Retinal pigment epithelial cell (primary cell): ENCODE measurements around the gene PPP1R14C.

Experiments
- DNase-seq: peaks from one replicate; pipeline ENCODE4 v3.0.0-alpha.2; 2010; ENCODE audit warnings: low read depth
- H3K4me3 ChIP-seq: 2 replicates; pipeline ENCODE4 v1.5.1; 2011; ENCODE audit warnings: mild to moderate bottlenecking, low read length, control low read depth, moderate library complexity
- TF ChIP-seq, protein P1 (sequence below): conservative IDR thresholded peaks from 2 replicates; pipeline ENCODE4 v1.5.1; 2011; ENCODE audit warnings: low read depth, low read length, control low read depth, inconsistent platforms

Gene PPP1R14C

DNA sequence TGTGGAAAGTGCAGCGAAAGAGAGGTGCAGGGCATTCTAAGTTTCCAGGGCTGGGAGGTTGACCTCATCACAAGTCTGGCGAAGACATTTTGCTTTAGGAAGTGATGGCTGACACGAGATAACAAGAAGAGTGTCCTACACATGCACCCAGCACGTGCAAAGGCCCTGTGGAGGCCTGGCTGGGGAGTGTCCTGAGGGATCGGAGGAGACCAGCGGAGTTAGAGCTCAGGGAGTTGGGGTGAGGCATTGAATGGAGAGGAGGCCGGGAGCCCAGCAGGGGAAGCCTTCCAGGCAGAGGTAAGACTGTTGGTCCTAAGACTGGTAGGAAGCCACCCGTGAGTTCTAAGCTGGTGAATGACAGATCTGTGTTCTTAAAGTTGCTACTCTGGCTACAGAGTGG is 58.4 kb downstream of the PPP1R14C start:
- H3K4me3 ChIP-seq, result no peak overlapping the region
- DNase-seq, result no peak
- TF ChIP-seq, protein P1, sequence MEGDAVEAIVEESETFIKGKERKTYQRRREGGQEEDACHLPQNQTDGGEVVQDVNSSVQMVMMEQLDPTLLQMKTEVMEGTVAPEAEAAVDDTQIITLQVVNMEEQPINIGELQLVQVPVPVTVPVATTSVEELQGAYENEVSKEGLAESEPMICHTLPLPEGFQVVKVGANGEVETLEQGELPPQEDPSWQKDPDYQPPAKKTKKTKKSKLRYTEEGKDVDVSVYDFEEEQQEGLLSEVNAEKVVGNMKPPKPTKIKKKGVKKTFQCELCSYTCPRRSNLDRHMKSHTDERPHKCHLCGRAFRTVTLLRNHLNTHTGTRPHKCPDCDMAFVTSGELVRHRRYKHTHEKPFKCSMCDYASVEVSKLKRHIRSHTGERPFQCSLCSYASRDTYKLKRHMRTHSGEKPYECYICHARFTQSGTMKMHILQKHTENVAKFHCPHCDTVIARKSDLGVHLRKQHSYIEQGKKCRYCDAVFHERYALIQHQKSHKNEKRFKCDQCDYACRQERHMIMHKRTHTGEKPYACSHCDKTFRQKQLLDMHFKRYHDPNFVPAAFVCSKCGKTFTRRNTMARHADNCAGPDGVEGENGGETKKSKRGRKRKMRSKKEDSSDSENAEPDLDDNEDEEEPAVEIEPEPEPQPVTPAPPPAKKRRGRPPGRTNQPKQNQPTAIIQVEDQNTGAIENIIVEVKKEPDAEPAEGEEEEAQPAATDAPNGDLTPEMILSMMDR, result no peak

DNA sequence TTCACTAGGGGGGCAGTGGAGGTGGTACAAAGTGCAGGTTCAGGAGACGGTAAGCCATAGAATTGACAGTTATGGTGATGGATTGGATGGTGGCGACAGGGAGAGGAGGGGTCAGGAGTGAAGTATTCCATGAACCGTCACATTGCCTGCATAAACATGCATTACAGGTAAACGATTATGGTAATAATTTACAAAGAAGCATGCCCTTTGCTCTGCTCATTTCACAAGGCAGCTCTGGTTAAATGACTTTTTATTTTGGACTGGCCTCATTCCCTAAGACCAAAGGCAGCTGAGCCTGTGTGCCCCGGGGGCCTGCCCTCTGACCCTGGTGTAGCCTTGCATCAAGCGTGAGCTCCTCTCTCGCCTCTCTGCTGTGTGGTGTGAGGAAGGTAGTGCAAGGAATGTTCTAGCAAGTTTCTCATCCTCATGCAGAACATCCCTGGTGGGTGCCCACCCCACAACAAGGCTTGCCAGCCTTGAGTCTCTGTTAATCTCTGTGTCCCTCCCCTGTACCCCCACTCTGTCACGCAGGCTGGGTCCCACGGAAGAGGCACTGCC is 59.0 kb downstream of the PPP1R14C start:
- DNase-seq, result no peak
- TF ChIP-seq, protein P1, result no peak
- H3K4me3 ChIP-seq, result no peak overlapping the region

DNA sequence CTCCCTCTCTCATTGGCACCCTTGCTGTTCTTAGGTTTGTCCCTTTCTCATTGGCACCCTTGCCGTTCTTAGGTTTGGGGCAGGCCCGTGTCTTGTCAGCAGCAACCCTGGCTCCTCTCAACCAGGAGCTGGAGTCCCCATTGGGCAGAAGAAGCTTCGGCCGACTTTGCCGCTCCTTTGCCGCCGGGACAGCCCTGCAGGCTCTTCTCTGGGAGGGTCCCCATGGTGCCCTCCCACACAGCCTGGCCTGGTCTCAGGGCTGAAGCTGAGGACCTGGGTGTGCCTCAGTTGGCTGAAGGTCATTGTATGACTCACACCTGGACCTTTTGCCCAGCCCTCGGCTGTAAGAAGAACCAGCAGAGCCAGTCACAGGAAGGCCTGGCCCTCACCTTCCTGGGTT is 59.6 kb downstream of the PPP1R14C start:
- no peak overlapping the region for H3K4me3 ChIP-seq
- TF ChIP-seq, protein P1, result no peak
- no peak for DNase-seq

DNA sequence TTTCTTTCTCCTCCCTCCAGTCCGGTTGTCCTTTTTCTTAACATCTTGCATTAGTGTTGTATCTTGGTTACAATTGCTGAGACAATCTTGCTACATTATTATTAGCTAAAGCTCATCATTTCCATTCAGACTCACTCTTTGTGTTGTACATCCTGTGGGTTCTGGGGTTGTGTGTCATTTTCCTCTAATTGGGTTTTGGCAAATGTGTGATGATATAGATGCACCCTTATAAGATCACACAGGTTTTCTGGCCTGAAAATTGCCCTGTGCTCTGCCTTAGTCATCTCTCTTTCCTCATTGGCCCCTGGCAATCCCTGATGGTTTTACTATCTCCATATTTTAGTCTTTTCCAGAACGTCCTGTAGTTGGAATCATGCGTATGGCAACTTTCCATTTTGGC is 60.1 kb downstream of the PPP1R14C start:
- no peak for DNase-seq
- TF ChIP-seq, protein P1, result no peak
- H3K4me3 ChIP-seq, result no peak overlapping the region

DNA sequence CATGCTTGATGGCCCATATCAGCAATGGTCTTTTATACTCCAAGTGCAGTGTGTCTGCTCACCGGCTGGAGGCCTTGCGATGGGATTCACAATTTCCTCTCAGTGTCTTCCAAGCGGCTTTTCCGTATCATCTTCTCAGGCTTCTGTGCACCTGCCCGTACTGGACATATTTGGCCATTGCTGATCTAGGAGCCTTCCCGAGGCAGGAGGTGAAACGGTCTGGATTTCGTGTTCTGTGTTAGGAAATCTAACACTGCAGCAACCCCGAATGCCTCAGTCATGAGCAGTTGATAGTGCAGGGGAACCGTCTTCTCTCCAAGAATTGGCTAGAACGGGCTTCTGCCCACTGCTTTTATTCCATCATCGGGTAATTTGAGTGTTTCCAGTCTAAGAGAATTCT is 60.5 kb downstream of the PPP1R14C start:
- TF ChIP-seq, protein P1, result no peak
- DNase-seq, result no peak
- H3K4me3 ChIP-seq, result no peak overlapping the region

DNA sequence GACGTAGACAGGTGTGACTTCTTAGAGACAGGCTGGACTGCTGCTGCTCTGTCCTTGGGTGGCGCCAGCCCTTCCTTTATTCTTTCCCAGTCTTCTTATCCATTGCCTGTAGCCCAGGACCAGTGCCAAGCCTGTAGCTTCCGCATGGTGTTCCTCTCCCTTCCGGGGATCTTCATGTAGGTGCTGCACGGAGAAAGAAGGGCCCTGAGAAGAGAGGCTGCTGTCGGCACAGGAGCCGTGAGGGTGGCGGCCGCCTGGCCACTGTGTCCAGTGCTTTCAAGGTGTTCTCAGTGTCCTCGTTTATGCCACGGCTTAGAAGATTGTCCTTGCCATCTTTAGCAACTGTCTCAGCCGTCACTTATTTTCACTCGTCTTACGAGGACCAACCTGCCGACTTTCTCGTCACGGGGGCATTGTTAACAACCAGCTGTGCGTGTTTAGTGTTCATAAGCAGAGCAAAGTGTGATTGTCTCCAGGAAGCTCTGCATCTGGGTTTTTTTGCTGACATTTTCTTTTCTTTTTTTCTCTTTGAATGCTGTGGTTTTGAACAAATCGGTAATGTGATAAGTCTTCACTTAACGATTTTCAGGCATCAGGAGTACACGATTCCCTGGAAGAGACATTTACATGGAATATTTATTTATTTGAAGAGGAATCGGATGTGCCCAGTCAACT is 61.2 kb downstream of the PPP1R14C start:
- DNase-seq, result no peak
- no peak overlapping the region for H3K4me3 ChIP-seq
- TF ChIP-seq, protein P1, result no peak
